Fibroblast of pulmonary artery (primary cell): Measurements from ENCODE around the gene AMZ1.

ENCODE experiments used
- DNase-seq: peaks from one replicate; pipeline ENCODE4 v3.0.0-alpha.2; 2010; ENCODE audit warnings: low read depth
- H3K4me3 ChIP-seq: replicated peaks from 2 replicates; pipeline ENCODE4 v1.5.1; 2011; ENCODE audit warnings: low read depth, mild to moderate bottlenecking, control low read depth, low read length, moderate library complexity
- TF ChIP-seq, protein P1 (sequence below): IDR thresholded peaks from 2 replicates; pipeline ENCODE4 v1.5.1; 2011; ENCODE audit warnings: mild to moderate bottlenecking, control low read depth, low read length, inconsistent platforms; ENCODE audit errors: missing control alignments

AMZ1 gene

GRCh38 chr7:2687881-2688318, at the start of gene AMZ1:
Gene AMZ1 (plus strand): TSS chr7:2688202. CDS start chr7:2700452, 12,250 bp downstream.
- H3K4me3 ChIP-seq: peak within 1 kb of the TSS; percentile 17
- no peak for DNase-seq
- TF ChIP-seq, protein P1, sequence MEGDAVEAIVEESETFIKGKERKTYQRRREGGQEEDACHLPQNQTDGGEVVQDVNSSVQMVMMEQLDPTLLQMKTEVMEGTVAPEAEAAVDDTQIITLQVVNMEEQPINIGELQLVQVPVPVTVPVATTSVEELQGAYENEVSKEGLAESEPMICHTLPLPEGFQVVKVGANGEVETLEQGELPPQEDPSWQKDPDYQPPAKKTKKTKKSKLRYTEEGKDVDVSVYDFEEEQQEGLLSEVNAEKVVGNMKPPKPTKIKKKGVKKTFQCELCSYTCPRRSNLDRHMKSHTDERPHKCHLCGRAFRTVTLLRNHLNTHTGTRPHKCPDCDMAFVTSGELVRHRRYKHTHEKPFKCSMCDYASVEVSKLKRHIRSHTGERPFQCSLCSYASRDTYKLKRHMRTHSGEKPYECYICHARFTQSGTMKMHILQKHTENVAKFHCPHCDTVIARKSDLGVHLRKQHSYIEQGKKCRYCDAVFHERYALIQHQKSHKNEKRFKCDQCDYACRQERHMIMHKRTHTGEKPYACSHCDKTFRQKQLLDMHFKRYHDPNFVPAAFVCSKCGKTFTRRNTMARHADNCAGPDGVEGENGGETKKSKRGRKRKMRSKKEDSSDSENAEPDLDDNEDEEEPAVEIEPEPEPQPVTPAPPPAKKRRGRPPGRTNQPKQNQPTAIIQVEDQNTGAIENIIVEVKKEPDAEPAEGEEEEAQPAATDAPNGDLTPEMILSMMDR: no peak

GRCh38 chr7:2638224-2638991, 49.6 kb upstream of the AMZ1 start:
- DNase-seq: peak; percentile 23
- TF ChIP-seq, protein P1: no peak
- no peak overlapping the region for H3K4me3 ChIP-seq

- DNase-seq: no peak
- H3K4me3 ChIP-seq: no peak overlapping the region
- TF ChIP-seq, protein P1: no peak
These were observed 48.8 kb upstream of the AMZ1 start for GRCh38 chr7:2639181-2639681.

- H3K4me3 ChIP-seq: no peak overlapping the region
- TF ChIP-seq, protein P1: no peak
- DNase-seq: no peak
These were observed 48.1 kb upstream of the AMZ1 start for GRCh38 chr7:2639695-2640481.

DNA sequence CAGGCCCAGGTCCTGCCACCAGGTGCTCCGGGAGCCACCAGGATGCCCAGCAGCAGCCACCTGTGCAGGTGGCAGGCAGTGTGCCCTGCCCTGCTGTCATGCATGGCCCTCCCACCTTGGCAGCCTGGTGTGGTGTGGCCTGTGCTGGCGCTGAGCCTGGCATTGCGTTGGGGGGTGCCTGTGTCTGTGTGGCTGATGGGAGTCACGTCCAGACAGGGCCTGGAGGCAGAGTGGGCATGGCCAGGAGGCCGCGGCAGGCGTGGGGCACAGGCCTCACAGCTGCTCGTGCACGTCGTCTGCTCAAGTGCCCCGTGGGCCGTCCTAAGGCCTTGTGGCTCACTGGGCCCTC, 47.5 kb upstream of the AMZ1 start:
- no peak overlapping the region for H3K4me3 ChIP-seq
- TF ChIP-seq, protein P1: no peak
- no peak for DNase-seq

DNA sequence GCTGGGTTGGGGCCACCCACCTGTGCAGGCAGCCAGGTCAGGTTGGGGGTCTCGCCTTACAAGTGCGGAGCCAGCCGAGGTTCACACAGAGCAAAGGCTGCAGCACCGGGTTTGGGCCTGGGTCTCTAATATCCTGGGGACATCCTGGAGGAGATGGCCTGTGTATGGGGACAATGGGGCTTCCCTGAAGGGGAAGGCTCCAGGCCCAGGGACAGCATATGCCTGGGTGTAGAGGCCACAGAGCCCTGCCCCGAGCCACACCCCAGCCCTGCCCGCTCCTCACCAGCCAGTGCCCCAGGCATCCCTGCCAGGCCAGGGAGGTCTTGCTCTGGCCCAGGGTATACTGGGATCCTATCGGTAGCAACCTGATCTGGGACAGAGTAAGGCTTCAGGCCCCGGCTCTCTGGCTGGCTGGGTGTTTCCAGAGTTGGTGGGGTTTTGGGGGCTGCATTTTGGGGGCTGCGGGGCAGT, 47.1 kb upstream of the AMZ1 start:
- no peak overlapping the region for H3K4me3 ChIP-seq
- DNase-seq: no peak
- TF ChIP-seq, protein P1: no peak
